GM12878 (cell line): ENCODE measurements around the gene LYZL2. TPM values are rescaled to one million over a fixed set of nuclear protein-coding genes. Genes with fewer than 3 reads are reported as not detected.
A peak's percentile ranks its signal among the peaks of the same experiment; 100 is the strongest.

Experiments used
- ASH2L ChIP-seq: fragments of 300-600, 200-600 bp; sonication (generic); IDR thresholded peaks from 2 replicates; pipeline ENCODE4 v1.6.1; 2017; ENCODE audit warnings: low read depth, mild to moderate bottlenecking, borderline replicate concordance
- ATF2 ChIP-seq: IDR thresholded peaks from 2 replicates; pipeline ENCODE4 v1.6.1; 2012; ENCODE audit warnings: low read length, inconsistent platforms
- ATF7 ChIP-seq: fragments of 450-650 bp; IDR thresholded peaks from 2 replicates; pipeline ENCODE4 v1.6.1; 2016; ENCODE audit warnings: low read depth, mild to moderate bottlenecking
- BACH1 ChIP-seq: fragments of 450-650 bp; IDR thresholded peaks from 2 replicates; pipeline ENCODE4 v1.6.1; 2017; ENCODE audit warnings: mild to moderate bottlenecking, borderline replicate concordance
- CEBPB ChIP-seq, 2 experiments: fragments of 150-350 bp in 1 of 2; IDR thresholded peaks; 2 replicates each; pipeline ENCODE4 v1.6.1; 2012 to 2014; ENCODE audit warnings: low read depth in 2 of 2, low read length in 2 of 2, borderline replicate concordance in 1 of 2, inconsistent platforms in 1 of 2
- CREB1 ChIP-seq: IDR thresholded peaks from 2 replicates; pipeline ENCODE4 v1.6.1; 2012; ENCODE audit warnings: low read depth, mild to moderate bottlenecking, inconsistent platforms
- EZH2 ChIP-seq: IDR thresholded peaks from 2 replicates; pipeline ENCODE4 v1.6.1; 2012; ENCODE audit warnings: low read depth, mild to moderate bottlenecking, control low read depth, inconsistent platforms, low read length, borderline replicate concordance; ENCODE audit not compliant: control insufficient read depth
- GABPA ChIP-seq: IDR thresholded peaks from 2 replicates; pipeline ENCODE4 v1.6.1; 2014; ENCODE audit warnings: antibody characterized with exemption, low read depth, mild to moderate bottlenecking, inconsistent platforms
- GATAD2B ChIP-seq: fragments of 450-650 bp; conservative IDR thresholded peaks from 2 replicates; pipeline ENCODE4 v1.6.1; 2017; ENCODE audit warnings: low read depth, mild to moderate bottlenecking, moderate library complexity
- HDAC6 ChIP-seq: fragments of 200-600 bp; sonication (generic); IDR thresholded peaks from one replicate; pipeline ENCODE4 v1.8.0; 2017; ENCODE audit warnings: antibody characterized with exemption; ENCODE audit not compliant: unreplicated experiment
- HDGF ChIP-seq: fragments of 450-650 bp; IDR thresholded peaks from 2 replicates; pipeline ENCODE4 v1.6.1; 2016; ENCODE audit warnings: antibody characterized with exemption
- IRF5 ChIP-seq: fragments of 450-650 bp; IDR thresholded peaks from 2 replicates; pipeline ENCODE4 v1.6.1; 2017; ENCODE audit warnings: borderline replicate concordance
- NFYB ChIP-seq: IDR thresholded peaks from 2 replicates; pipeline ENCODE4 v1.6.1; 2011; ENCODE audit warnings: low read depth, mild to moderate bottlenecking, low read length, improper control_type of control experiment, moderate library complexity; ENCODE audit not compliant: insufficient read depth
- NRF1 ChIP-seq: conservative IDR thresholded peaks from 2 replicates; pipeline ENCODE4 v1.6.1; 2011; ENCODE audit warnings: mild to moderate bottlenecking, low read depth, low read length, improper control_type of control experiment
- POLR2AphosphoS2 ChIP-seq: IDR thresholded peaks from 2 replicates; pipeline ENCODE4 v1.6.1; 2011; ENCODE audit warnings: low read depth, mild to moderate bottlenecking, low read length, improper control_type of control experiment, moderate library complexity
- POLR2AphosphoS5 ChIP-seq: IDR thresholded peaks from 2 replicates; pipeline ENCODE4 v1.6.1; 2011; ENCODE audit warnings: mild to moderate bottlenecking, low read length, inconsistent platforms
- SMAD1 ChIP-seq: fragments of 450-650 bp; IDR thresholded peaks from 2 replicates; pipeline ENCODE4 v1.6.1; 2018; ENCODE audit warnings: mild to moderate bottlenecking, low read depth; ENCODE audit not compliant: partially characterized antibody
- SMC3 ChIP-seq: IDR thresholded peaks from 2 replicates; pipeline ENCODE4 v1.6.1; 2011; ENCODE audit warnings: low read length, improper control_type of control experiment, borderline replicate concordance
- SREBF2 ChIP-seq: IDR thresholded peaks from 2 replicates; pipeline ENCODE4 v1.6.1; 2012; ENCODE audit warnings: mild to moderate bottlenecking, low read length
- TAF1 ChIP-seq: IDR thresholded peaks from 2 replicates; pipeline ENCODE4 v1.6.1; 2011; ENCODE audit warnings: mild to moderate bottlenecking, low read depth, low read length, borderline replicate concordance
- TCF3 ChIP-seq: IDR thresholded peaks from 2 replicates; pipeline ENCODE4 v1.6.1; 2012; ENCODE audit warnings: low read depth, mild to moderate bottlenecking, low read length, borderline replicate concordance; ENCODE audit not compliant: insufficient read depth
- WRNIP1 ChIP-seq: IDR thresholded peaks from 2 replicates; pipeline ENCODE4 v1.6.1; 2011; ENCODE audit warnings: low read depth, low read length, improper control_type of control experiment, borderline replicate concordance
- YBX1 ChIP-seq: fragments of 450-650 bp; IDR thresholded peaks from 2 replicates; pipeline ENCODE4 v1.6.1; 2016; ENCODE audit warnings: antibody characterized with exemption
- YY1 ChIP-seq: IDR thresholded peaks from 2 replicates; pipeline ENCODE4 v1.6.1; 2011; ENCODE audit warnings: low read depth, mild to moderate bottlenecking, low read length
- ZBED1 ChIP-seq: IDR thresholded peaks from 2 replicates; pipeline ENCODE4 v1.6.1; 2016; ENCODE audit warnings: borderline replicate concordance
- ZBTB11 ChIP-seq: fragments of 450-650 bp; formaldehyde crosslinking; IDR thresholded peaks from 2 replicates; pipeline ENCODE4 v1.5.0; 2022; ENCODE audit warnings: mild to moderate bottlenecking, missing genetic modification characterization
- ZNF217 ChIP-seq: fragments of 450-650 bp; IDR thresholded peaks from 2 replicates; pipeline ENCODE4 v1.6.1; 2017; ENCODE audit warnings: antibody characterized with exemption, mild to moderate bottlenecking
- polyA plus RNA-seq, 11 experiments: library from polyadenylated mRNA; depleted of rRNA in 4 of 11; unstranded in 6 of 11; stranded (reverse) in 5 of 11; fragments of >200 nt; fragmentation: Nextera tagmentation in 4 of 11; fragmentation: Illumina TruSeq in 1 of 11; extraction: Ambion mirVana in 4 of 11; extraction: Trizol in 1 of 11; gene quantifications; 1 replicate in 1 of 11; 2 replicates in 10 of 11; pipeline versions ENCODE4 v1.2.1 to v1.2.3, GENCODE V29; 2011 to 2016; ENCODE audit warnings: inconsistent platforms in 2 of 11, missing spikeins in 2 of 11, low read depth in 1 of 11
- total RNA-seq, 4 experiments: library from RNA; depleted of rRNA in 3 of 4; stranded (reverse); fragments of >200 nt in 3 of 4; fragmentation: Illumina TruSeq in 1 of 4; extraction: Trizol in 1 of 4; gene quantifications; 2 replicates each; pipeline versions ENCODE4 v1.2.1 to v1.2.3, GENCODE V29; 2013 to 2021

LYZL2 gene
- total and polyA plus RNA-seq, 10 of the 15 experiments (the other 5 are each of a cell fraction or from before 2014, with no cell fraction given), result not detected

GRCh38 chr10:30587522-30588031, 42.0 kb downstream of the LYZL2 start (continued):
- no peak for TF ChIP-seq CEBPB (IDR thresholded peaks at IDR 0.05; ENCODE audit: borderline replicate concordance in 1 of 2, low read depth in 2 of 2, low read length in 2 of 2)
- TF ChIP-seq IRF5, result no peak
- TF ChIP-seq GABPA, result no peak
- peak; percentile 59; the same call in 1 of the 2 replicates for TF ChIP-seq BACH1
- TF ChIP-seq ASH2L, result no peak
- TF ChIP-seq HDGF, result no peak
- 0 out of 2 replicates have a peak, but pooled peaks have one; percentile 31 for TF ChIP-seq TCF3
- TF ChIP-seq SREBF2, result no peak
- TF ChIP-seq GATAD2B, result peak; percentile 57; the same call in 1 of the 2 replicates
- peak; percentile 72; the same call in 1 of the 2 replicates for TF ChIP-seq CREB1
- no peak for TF ChIP-seq POLR2AphosphoS2
- TF ChIP-seq NRF1, result no peak
- TF ChIP-seq WRNIP1, result no peak
- no peak for TF ChIP-seq TAF1
- TF ChIP-seq POLR2AphosphoS5, result no peak
- TF ChIP-seq ATF7, result no peak
- TF ChIP-seq ATF2, result peak; percentile 72; the same call in 1 of the 2 replicates
- no peak for TF ChIP-seq EZH2
- TF ChIP-seq YY1, result peak; percentile 36; the same call in 1 of the 2 replicates
- no peak for TF ChIP-seq SMAD1
- no peak for TF ChIP-seq YBX1
- no peak for TF ChIP-seq ZNF217
- TF ChIP-seq SMC3, result no peak
- no peak for TF ChIP-seq NFYB
- no peak for TF ChIP-seq HDAC6
- TF ChIP-seq ZBED1, result no peak
- no peak for TF ChIP-seq ZBTB11 (CRISPR knock-in tag)
